H1 (cell line): ENCODE data around the gene FHIT. TPM values are rescaled to one million over a fixed set of nuclear protein-coding genes. Genes with fewer than 3 reads are reported as not detected.

Source experiments
- CTCF ChIA-PET: fragments of 300-600 bp; sonication (Branson Sonifier 250); formaldehyde crosslinking; loops from one replicate; lab custom pipeline; 2021; ENCODE audit not compliant: partially characterized antibody; lab: Charles Lee
- POLR2A ChIA-PET: fragments of 300-600 bp; sonication (Branson Sonifier 250); formaldehyde crosslinking; loops from one replicate; lab custom pipeline; 2021; ENCODE audit warnings: inconsistent platforms; ENCODE audit not compliant: partially characterized antibody; lab: Charles Lee
- DNase-seq, 2 experiments: peaks; one replicate each; pipeline versions ENCODE4 v3.0.0 to v3.0.0-alpha.2; 2010 to 2022; ENCODE audit warnings: low spot score in 2 of 2, low read depth in 1 of 2, mixed read lengths in 1 of 2
- FAIRE-seq: peaks from 2 replicates; lab custom pipeline; 2011; peaks lifted over from hg19 to GRCh38; lab: Jason Lieb, UNC
- H2AFZ ChIP-seq: 2 replicates; pipeline ENCODE4 v1.8.1; 2012; ENCODE audit warnings: low read length, inconsistent platforms
- H2AK5ac ChIP-seq: 2 replicates; pipeline ENCODE4 v1.6.1; 2013; ENCODE audit warnings: low read depth, low read length
- H2BK120ac ChIP-seq: replicated peaks from 2 replicates; pipeline ENCODE3; 2013; ENCODE audit warnings: low read depth, low read length, inconsistent platforms
- H2BK12ac ChIP-seq: 2 replicates; pipeline ENCODE4 v1.6.1; 2013; ENCODE audit warnings: low read depth, low read length
- H2BK15ac ChIP-seq: 2 replicates; pipeline ENCODE4 v1.6.1; 2013; ENCODE audit warnings: low read length
- H2BK20ac ChIP-seq: 2 replicates; pipeline ENCODE4 v1.6.1; 2013; ENCODE audit warnings: low read length
- H2BK5ac ChIP-seq: 2 replicates; pipeline ENCODE4 v1.6.1; 2013; ENCODE audit warnings: low read depth, low read length
- H3K14ac ChIP-seq: 2 replicates; pipeline ENCODE4 v1.6.1; 2013; ENCODE audit warnings: inconsistent platforms; ENCODE audit not compliant: insufficient read length
- H3K18ac ChIP-seq: 2 replicates; pipeline ENCODE4 v1.6.1; 2013; ENCODE audit warnings: low read length; ENCODE audit errors: extremely low read depth
- H3K23ac ChIP-seq: 2 replicates; pipeline ENCODE4 v1.6.1; 2013; ENCODE audit warnings: inconsistent platforms; ENCODE audit not compliant: insufficient read length
- H3K23me2 ChIP-seq: 2 replicates; pipeline ENCODE4 v1.6.1; 2013; ENCODE audit warnings: low read depth, low read length
- H3K27ac ChIP-seq: 2 replicates; pipeline ENCODE4 v1.6.1; 2011; ENCODE audit warnings: low read depth, low read length, inconsistent platforms
- H3K27me3 ChIP-seq, 4 experiments: replicated peaks in 1 of 4; 1 replicate in 1 of 4; 2 replicates in 3 of 4; pipeline versions ENCODE4 v1.6.1 to v1.8.1; 2011 to 2013; ENCODE audit warnings: low read length in 3 of 4, mild to moderate bottlenecking in 3 of 4, inconsistent platforms in 2 of 4, mixed read lengths in 2 of 4, moderate library complexity in 1 of 4; ENCODE audit not compliant: control insufficient read depth in 3 of 4, insufficient read depth in 3 of 4; ENCODE audit errors: extremely low read depth in 1 of 4
- H3K36me3 ChIP-seq, 4 experiments: 2 replicates each; pipeline versions ENCODE4 v1.6.1 to v1.8.1; 2011 to 2013; ENCODE audit warnings: mild to moderate bottlenecking in 4 of 4, low read length in 3 of 4, moderate library complexity in 2 of 4, control low read depth in 1 of 4, inconsistent platforms in 1 of 4; ENCODE audit not compliant: insufficient read depth in 4 of 4, control insufficient read depth in 2 of 4
- H3K4ac ChIP-seq: replicated peaks from 2 replicates; pipeline ENCODE3; 2013; ENCODE audit warnings: low read length, low read depth, mixed read lengths, inconsistent platforms; ENCODE audit not compliant: insufficient read length
- H3K4me1 ChIP-seq, 4 experiments: replicated peaks in 1 of 4; 1 replicate in 1 of 4; 2 replicates in 3 of 4; pipeline versions ENCODE4 v1.6.1 to v1.8.1; 2011 to 2013; ENCODE audit warnings: low read length in 3 of 4, inconsistent platforms in 2 of 4, mixed read lengths in 1 of 4; ENCODE audit not compliant: insufficient read depth in 4 of 4, control insufficient read depth in 3 of 4
- H3K4me2 ChIP-seq, 2 experiments: 2 replicates each; pipeline versions ENCODE4 v1.6.1 to v1.8.1; 2011 to 2013; ENCODE audit warnings: low read depth in 2 of 2, low read length in 2 of 2, control low read depth in 1 of 2, inconsistent platforms in 1 of 2, mild to moderate bottlenecking in 1 of 2; ENCODE audit not compliant: insufficient read depth in 1 of 2
- H3K4me3 ChIP-seq, 4 experiments: fragments of 200-600, 300-600 bp in 1 of 4; sonication (generic), shearing (Covaris generic), sonication (Bioruptor Twin) in 1 of 4; 2 replicates each; pipeline versions ENCODE4 v1.5.1 to v1.8.1; 2011 to 2016; ENCODE audit warnings: low read length in 4 of 4, low read depth in 3 of 4, control low read depth in 2 of 4, inconsistent platforms in 2 of 4, mild to moderate bottlenecking in 2 of 4, mixed read lengths in 1 of 4, moderate library complexity in 1 of 4; ENCODE audit not compliant: insufficient read depth in 2 of 4; ENCODE audit errors: extremely low read depth in 1 of 4
- H3K56ac ChIP-seq: replicated peaks from 2 replicates; pipeline ENCODE3; 2013; ENCODE audit warnings: low read depth, mild to moderate bottlenecking, mixed read lengths, low read length, inconsistent platforms; ENCODE audit not compliant: insufficient read length
- H3K79me1 ChIP-seq: 2 replicates; pipeline ENCODE4 v1.6.1; 2013; ENCODE audit warnings: low read depth, low read length, control low read depth
- H3K79me2 ChIP-seq, 2 experiments: 2 replicates each; pipeline versions ENCODE4 v1.6.1 to v1.8.1; 2012 to 2013; ENCODE audit warnings: low read length in 2 of 2, mild to moderate bottlenecking in 2 of 2, inconsistent platforms in 1 of 2; ENCODE audit not compliant: insufficient read depth in 2 of 2, control insufficient read depth in 1 of 2
- H3K9ac ChIP-seq, 4 experiments: replicated peaks in 1 of 4; 1 replicate in 1 of 4; 2 replicates in 3 of 4; pipeline versions ENCODE4 v1.6.1 to v1.8.1; 2011 to 2013; ENCODE audit warnings: low read depth in 3 of 4, low read length in 3 of 4, control low read depth in 2 of 4, mild to moderate bottlenecking in 2 of 4, moderate library complexity in 2 of 4, inconsistent platforms in 1 of 4; ENCODE audit errors: extremely low read depth in 1 of 4
- H3K9me3 ChIP-seq, 2 experiments: 2 replicates each; pipeline versions ENCODE4 v1.6.1 to v1.8.1; 2012 to 2013; ENCODE audit warnings: mild to moderate bottlenecking in 2 of 2, moderate library complexity in 2 of 2, control low read depth in 1 of 2, inconsistent platforms in 1 of 2, low read depth in 1 of 2, low read length in 1 of 2, mixed read lengths in 1 of 2; ENCODE audit not compliant: insufficient read depth in 2 of 2
- H4K20me1 ChIP-seq, 2 experiments: replicated peaks in 1 of 2; 2 replicates each; pipeline versions ENCODE3 to v1.8.1; 2011 to 2013; ENCODE audit warnings: inconsistent platforms in 2 of 2, low read length in 2 of 2, mild to moderate bottlenecking in 1 of 2; ENCODE audit not compliant: insufficient read depth in 2 of 2, control insufficient read depth in 1 of 2
- H4K5ac ChIP-seq: 2 replicates; pipeline ENCODE4 v1.6.1; 2013; ENCODE audit warnings: low read length, low read depth, mixed read lengths, inconsistent platforms; ENCODE audit not compliant: insufficient read length
- H4K8ac ChIP-seq: 2 replicates; pipeline ENCODE4 v1.8.0; 2013; ENCODE audit warnings: mild to moderate bottlenecking, moderate library complexity, low read length, inconsistent platforms; ENCODE audit not compliant: insufficient read depth; ENCODE audit errors: extremely low read depth
- H4K91ac ChIP-seq: replicated peaks from 2 replicates; pipeline ENCODE3; 2013; ENCODE audit warnings: low read length, mixed read lengths, inconsistent platforms; ENCODE audit not compliant: insufficient read length
- ATF3 ChIP-seq: IDR thresholded peaks from 2 replicates; pipeline ENCODE4 v1.6.1; 2011; ENCODE audit warnings: low read depth, mild to moderate bottlenecking, low read length; ENCODE audit not compliant: insufficient read depth
- BCL11A ChIP-seq, 2 experiments: IDR thresholded peaks; one replicate each; pipeline ENCODE4 v1.6.1; 2011; ENCODE audit warnings: low read depth in 2 of 2, low read length in 2 of 2, mild to moderate bottlenecking in 2 of 2
- CEBPB ChIP-seq: IDR thresholded peaks from 2 replicates; pipeline ENCODE4 v1.6.1; 2012; ENCODE audit warnings: low read depth, low read length
- E2F6 ChIP-seq: IDR thresholded peaks from 2 replicates; pipeline ENCODE4 v1.6.1; 2012; ENCODE audit warnings: inconsistent platforms
- GABPA ChIP-seq: IDR thresholded peaks from 2 replicates; pipeline ENCODE4 v1.6.1; 2011; ENCODE audit warnings: mild to moderate bottlenecking, low read length, moderate library complexity, borderline replicate concordance; ENCODE audit not compliant: insufficient read depth
- HDAC6 ChIP-seq: IDR thresholded peaks from one replicate; pipeline ENCODE4 v1.7.1; 2012; ENCODE audit warnings: low read depth, mild to moderate bottlenecking, inconsistent platforms, low read length, moderate library complexity
- KDM5A ChIP-seq: fragments of 200-600 bp; IDR thresholded peaks from 2 replicates; pipeline ENCODE4 v1.7.1; 2012; ENCODE audit warnings: mild to moderate bottlenecking, low read length, inconsistent platforms, mixed read lengths
- SIN3A ChIP-seq, 2 experiments: IDR thresholded peaks in 1 of 2; conservative IDR thresholded peaks in 1 of 2; 2 replicates each; pipeline ENCODE4 v1.6.1; 2011 to 2012; ENCODE audit warnings: low read length in 2 of 2, improper control_type of control experiment in 1 of 2, low read depth in 1 of 2, mild to moderate bottlenecking in 1 of 2
- TAF1 ChIP-seq: IDR thresholded peaks from 2 replicates; pipeline ENCODE4 v1.6.1; 2011; ENCODE audit warnings: mild to moderate bottlenecking, low read depth, low read length
- WGBS, 2 experiments: shearing (Covaris generic) in 1 of 2; methylation state at CpG; one replicate each; pipeline versions ENCODE4 v1.1.6 to v1.1.7; 2013 to 2015; ENCODE audit warnings: low lambda C conversion rate in 2 of 2, mixed read lengths in 2 of 2, inconsistent platforms in 1 of 2, low coverage in 1 of 2, missing lambda C conversion rate in 1 of 2; ENCODE audit not compliant: insufficient replicate concordance in 2 of 2, insufficient coverage in 1 of 2, insufficient read length in 1 of 2; ENCODE audit errors: extremely low coverage in 1 of 2, missing lambda C conversion rate in 1 of 2; 5-methylcytosine and 5-hydroxymethylcytosine counted together
- polyA plus RNA-seq, 7 experiments: library from polyadenylated mRNA; depleted of rRNA in 3 of 7; stranded (reverse) in 5 of 7; unstranded in 2 of 7; fragments of >200 nt in 5 of 7; fragments of 200-250 nt in 2 of 7; gene quantifications; 1 replicate in 5 of 7; 2 replicates in 1 of 7; 4 replicates in 1 of 7; pipeline versions ENCODE4 v1.2.1 to v1.2.3, GENCODE V29; 2011 to 2013; ENCODE audit warnings: missing spikeins in 2 of 7, mixed read lengths in 2 of 7
- total RNA-seq: library from RNA; stranded (reverse); fragmentation: NEBNext Ultra II Directional; extraction: Animal tissue kit (Norgen Biotek cat#: 25700); gene quantifications from 2 replicates; pipeline ENCODE4 v1.2.1, GENCODE V29; 2021

FHIT gene
- total and polyA plus RNA-seq, 2 of the 8 experiments (the other 6 are each of a cell fraction or from before 2014, with no cell fraction given): 1.2 to 3.2 TPM

GRCh38 chr3:59867185-59868002, 1383.9 kb downstream of the FHIT start:
- Histone ChIP-seq H3K4ac (no peak overlapping the region), H3K56ac (no peak overlapping the region), H3K4me2 (no peak overlapping the region), H3K4me3 (no peak overlapping the region), H3K36me3 (no peaks in the 10 kb centered on the region), H4K20me1 (no peaks in the 10 kb centered on the region), H3K18ac (no peak overlapping the region), H3K23me2 (no peaks in the 10 kb centered on the region; the same call in 1 of the 2 replicates), H2BK120ac (no peak overlapping the region), H2BK5ac (no peak overlapping the region), H3K27me3 (no peaks in the 10 kb centered on the region), H2BK20ac (no peak overlapping the region), H2BK12ac (no peak overlapping the region), H4K91ac (no peak overlapping the region), H3K14ac (no peak overlapping the region), H3K27ac (no peak overlapping the region), H3K9ac (no peak overlapping the region), H2AFZ (no peak overlapping the region), H3K23ac (no peak overlapping the region), H2BK15ac (no peak overlapping the region), H4K5ac (no peak overlapping the region), H4K8ac (no peak overlapping the region), H3K79me2 (no peaks in the 10 kb centered on the region), H3K4me1 (no peaks in the 10 kb centered on the region; a peak in 1 of 7 replicates), H3K9me3 (no peaks in the 10 kb centered on the region; a peak in 1 of 4 replicates), H3K79me1 (no peaks in the 10 kb centered on the region), H2AK5ac (no peak overlapping the region)
- CTCF ChIA-PET: interaction anchor here (0.6 to 2.1 kb wide), 3 partner anchors 10 to 302 kb away, joined by 3 to 5 read pairs (median 5); no protein-coding TSS in a partner anchor
- TF ChIP-seq ATF3: no peak
- no peak for TF ChIP-seq SIN3A (conservative IDR thresholded peaks at IDR 0.05 in 1 of 2, IDR thresholded peaks at IDR 0.05 in 1 of 2; ENCODE audit: low read depth in 1 of 2, low read length in 2 of 2)
- TF ChIP-seq CEBPB: no peak
- no peak for TF ChIP-seq GABPA
- no peak for TF ChIP-seq BCL11A (IDR thresholded peaks at IDR 0.05; ENCODE audit: low read depth in 2 of 2, low read length in 2 of 2)
- no peak for TF ChIP-seq KDM5A
- no peak for TF ChIP-seq E2F6
- TF ChIP-seq HDAC6: no peak
- TF ChIP-seq TAF1: no peak
- DNase-seq: no peak
- no peak for FAIRE-seq
- POLR2A ChIA-PET: no interaction called here
- WGBS, 2 experiments: 96% methylated on average over 3 of the region's 3 CpGs; no CpG with 5 or more reads in 1 of the 2 experiments
